ENCODE results near the gene CDCA8. TPM values are rescaled to one million over a fixed set of nuclear protein-coding genes. Genes with fewer than 3 reads are reported as not detected.

The CDCA8 gene
- polyA plus RNA-seq, 1 experiment, result 28.2 TPM

DNA sequence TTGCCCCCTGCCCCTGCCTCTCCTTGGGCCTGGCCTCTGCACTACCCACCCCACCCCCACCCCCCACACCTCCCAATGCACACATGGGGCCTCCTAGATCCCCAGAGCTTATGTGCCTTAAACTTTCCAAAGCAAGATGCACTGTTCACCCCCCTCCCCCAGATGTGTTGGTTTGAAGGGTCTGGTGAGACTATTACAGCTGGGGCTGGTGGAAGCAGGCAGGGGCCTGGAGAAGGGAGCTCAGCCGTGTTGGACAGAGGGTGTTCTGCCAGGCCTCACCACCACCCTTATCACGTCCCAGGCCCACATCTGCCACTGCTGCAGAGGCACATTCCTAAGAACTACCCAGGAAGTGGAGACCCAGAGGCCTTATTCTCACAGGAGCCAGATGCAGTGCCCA is 39.3 kb upstream of the CDCA8 start:
- DNase-seq (ENCODE audit: low read depth), result no peak
- Histone ChIP-seq H3K27me3 (ENCODE audit: control insufficient read depth, insufficient read depth, low read length) (peaks cover 7% of the 10 kb centered on the region), H3K4me3 (ENCODE audit: low read depth, low read length) (no peak overlapping the region), H3K36me3 (ENCODE audit: control insufficient read depth, insufficient read depth, low read length) (no peaks in the 10 kb centered on the region)
- CTCF ChIA-PET, result interaction anchor here (2.2 kb wide), 1 partner anchor 50 kb away, joined by 6 read pairs; no protein-coding TSS in a partner anchor
- TF ChIP-seq, protein P1, sequence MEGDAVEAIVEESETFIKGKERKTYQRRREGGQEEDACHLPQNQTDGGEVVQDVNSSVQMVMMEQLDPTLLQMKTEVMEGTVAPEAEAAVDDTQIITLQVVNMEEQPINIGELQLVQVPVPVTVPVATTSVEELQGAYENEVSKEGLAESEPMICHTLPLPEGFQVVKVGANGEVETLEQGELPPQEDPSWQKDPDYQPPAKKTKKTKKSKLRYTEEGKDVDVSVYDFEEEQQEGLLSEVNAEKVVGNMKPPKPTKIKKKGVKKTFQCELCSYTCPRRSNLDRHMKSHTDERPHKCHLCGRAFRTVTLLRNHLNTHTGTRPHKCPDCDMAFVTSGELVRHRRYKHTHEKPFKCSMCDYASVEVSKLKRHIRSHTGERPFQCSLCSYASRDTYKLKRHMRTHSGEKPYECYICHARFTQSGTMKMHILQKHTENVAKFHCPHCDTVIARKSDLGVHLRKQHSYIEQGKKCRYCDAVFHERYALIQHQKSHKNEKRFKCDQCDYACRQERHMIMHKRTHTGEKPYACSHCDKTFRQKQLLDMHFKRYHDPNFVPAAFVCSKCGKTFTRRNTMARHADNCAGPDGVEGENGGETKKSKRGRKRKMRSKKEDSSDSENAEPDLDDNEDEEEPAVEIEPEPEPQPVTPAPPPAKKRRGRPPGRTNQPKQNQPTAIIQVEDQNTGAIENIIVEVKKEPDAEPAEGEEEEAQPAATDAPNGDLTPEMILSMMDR (IDR thresholded peaks at IDR 0.05; ENCODE audit: insufficient read depth, low read depth, low read length), result no peak
- POLR2A ChIA-PET, result no interaction called here

GRCh38 chr1:37653906-37654305 is 38.4 kb upstream of the CDCA8 start:
- DNase-seq (ENCODE audit: low read depth), result no peak
- peaks cover 11% of the 10 kb centered on the region for H3K27me3 ChIP-seq (ENCODE audit: control insufficient read depth, insufficient read depth, low read length)
- ChIA-PET CTCF (no interaction called here), POLR2A (no interaction called here)
- TF ChIP-seq, protein P1 (IDR thresholded peaks at IDR 0.05; ENCODE audit: insufficient read depth, low read depth, low read length), result no peak
- H3K36me3 ChIP-seq (ENCODE audit: control insufficient read depth, insufficient read depth, low read length), result no peaks in the 10 kb centered on the region
- H3K4me3 ChIP-seq (ENCODE audit: low read depth, low read length), result no peak overlapping the region

DNA sequence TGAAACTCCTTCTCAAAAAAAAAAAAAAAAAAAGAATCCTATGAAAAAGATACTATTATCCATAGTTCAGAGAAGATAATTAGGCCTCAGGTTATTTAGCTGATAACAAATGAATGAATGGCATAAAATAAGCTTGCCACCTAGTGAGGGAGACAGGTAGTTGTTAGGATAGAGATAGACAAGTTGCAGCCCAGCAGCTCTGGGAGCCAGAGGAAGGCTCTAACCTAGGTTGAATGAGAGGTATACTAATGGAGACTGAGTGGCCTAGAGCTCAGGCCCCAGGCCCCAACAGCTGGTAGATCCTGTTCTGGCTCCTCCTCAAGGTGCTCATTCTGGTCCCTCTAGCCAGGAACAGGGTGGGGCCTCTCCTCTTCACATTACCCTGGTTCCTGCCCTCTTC is 37.0 kb upstream of the CDCA8 start:
- POLR2A ChIA-PET, result no interaction called here
- peaks cover 11% of the 10 kb centered on the region for H3K27me3 ChIP-seq (ENCODE audit: control insufficient read depth, insufficient read depth, low read length)
- TF ChIP-seq, protein P1 (IDR thresholded peaks at IDR 0.05; ENCODE audit: insufficient read depth, low read depth, low read length), result no peak
- no peaks in the 10 kb centered on the region for H3K36me3 ChIP-seq (ENCODE audit: control insufficient read depth, insufficient read depth, low read length)
- CTCF ChIA-PET, result interaction anchor here (2.1 kb wide), 1 partner anchor 52 kb away, joined by 6 read pairs; no protein-coding TSS in a partner anchor
- DNase-seq (ENCODE audit: low read depth), result no peak
- no peak overlapping the region for H3K4me3 ChIP-seq (ENCODE audit: low read depth, low read length)

- H3K36me3 ChIP-seq (ENCODE audit: control insufficient read depth, insufficient read depth, low read length), result no peaks in the 10 kb centered on the region
- ChIA-PET POLR2A (no interaction called here), CTCF (interaction anchor here (2.1 kb wide), 1 partner anchor 53 kb away, joined by 6 read pairs; no protein-coding TSS in a partner anchor)
- H3K27me3 ChIP-seq (ENCODE audit: control insufficient read depth, insufficient read depth, low read length), result peaks cover 11% of the 10 kb centered on the region
- TF ChIP-seq, protein P1 (IDR thresholded peaks at IDR 0.05; ENCODE audit: insufficient read depth, low read depth, low read length), result no peak
- H3K4me3 ChIP-seq (ENCODE audit: low read depth, low read length), result no peak overlapping the region
- no peak for DNase-seq (ENCODE audit: low read depth)
Observed at GRCh38 chr1:37656026-37656425, 36.3 kb upstream of the CDCA8 start.

- Histone ChIP-seq H3K27me3 (ENCODE audit: control insufficient read depth, insufficient read depth, low read length) (peaks cover 11% of the 10 kb centered on the region), H3K4me3 (ENCODE audit: low read depth, low read length) (no peak overlapping the region), H3K36me3 (ENCODE audit: control insufficient read depth, insufficient read depth, low read length) (no peaks in the 10 kb centered on the region)
- CTCF ChIA-PET, result no interaction called here
- no peak for DNase-seq (ENCODE audit: low read depth)
- POLR2A ChIA-PET, result no interaction called here
- TF ChIP-seq, protein P1 (IDR thresholded peaks at IDR 0.05; ENCODE audit: insufficient read depth, low read depth, low read length), result no peak
Observed at GRCh38 chr1:37656881-37657280, 35.4 kb upstream of the CDCA8 start.

Measured in BJ (cell line).